Pulmonary artery endothelial cell (primary cell): ENCODE data around the gene PCED1A. TPM values are rescaled to one million over a fixed set of nuclear protein-coding genes. Genes with fewer than 3 reads are reported as not detected.

ENCODE experiments used
- DNase-seq: peaks from one replicate; pipeline ENCODE4 v3.0.0-alpha.2; 2011; ENCODE audit warnings: low read depth, low spot score
- total RNA-seq: library from RNA; depleted of rRNA; stranded (reverse); fragments of >200 nt; gene quantifications from 2 replicates; pipeline ENCODE4 v1.2.3, GENCODE V29; 2014

PCED1A gene
- total RNA-seq, 1 donor from 2014 or later = 10.9 TPM

DNA sequence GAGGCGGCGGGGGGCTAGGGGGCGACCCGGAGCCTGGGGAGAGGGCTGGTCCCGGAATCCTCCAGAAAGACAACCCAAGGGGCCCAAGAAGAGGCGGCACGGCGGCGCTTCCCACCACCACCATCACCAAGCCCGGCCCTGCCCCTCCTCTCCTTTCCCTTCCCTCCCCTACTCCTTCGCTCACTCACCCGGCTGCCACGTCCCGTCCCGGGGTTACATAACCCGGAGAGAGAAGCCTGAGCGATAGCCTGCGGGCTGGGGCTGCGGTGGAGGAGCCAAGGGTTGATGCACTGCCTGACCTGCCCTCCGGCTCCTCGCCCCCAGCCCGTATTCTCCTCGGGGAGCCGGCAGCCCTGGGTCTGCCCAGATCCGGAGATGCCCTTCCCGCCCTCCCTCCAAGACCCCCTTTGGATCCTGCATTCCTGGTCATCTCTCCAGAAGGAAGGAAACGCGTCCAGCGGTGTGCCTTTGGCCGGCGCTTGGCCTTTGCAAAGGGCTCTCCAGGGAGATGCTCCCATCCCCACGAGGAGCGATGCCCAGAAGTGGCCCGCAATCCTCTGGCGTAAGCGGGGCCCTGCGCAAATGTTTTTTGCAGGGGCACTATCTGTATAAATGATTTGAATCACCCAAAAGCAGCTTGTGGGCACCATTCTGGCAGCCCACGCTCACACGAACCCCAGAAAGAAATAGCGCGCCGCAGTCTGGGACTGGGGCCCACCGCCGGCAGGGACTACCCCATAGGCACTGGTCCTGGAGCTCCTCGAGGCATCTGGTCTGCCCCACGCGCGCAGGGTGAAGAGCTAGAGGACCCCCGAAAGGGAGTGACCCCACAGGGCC lies 35.4 kb downstream of the PCED1A start:
- no peak for DNase-seq

DNA sequence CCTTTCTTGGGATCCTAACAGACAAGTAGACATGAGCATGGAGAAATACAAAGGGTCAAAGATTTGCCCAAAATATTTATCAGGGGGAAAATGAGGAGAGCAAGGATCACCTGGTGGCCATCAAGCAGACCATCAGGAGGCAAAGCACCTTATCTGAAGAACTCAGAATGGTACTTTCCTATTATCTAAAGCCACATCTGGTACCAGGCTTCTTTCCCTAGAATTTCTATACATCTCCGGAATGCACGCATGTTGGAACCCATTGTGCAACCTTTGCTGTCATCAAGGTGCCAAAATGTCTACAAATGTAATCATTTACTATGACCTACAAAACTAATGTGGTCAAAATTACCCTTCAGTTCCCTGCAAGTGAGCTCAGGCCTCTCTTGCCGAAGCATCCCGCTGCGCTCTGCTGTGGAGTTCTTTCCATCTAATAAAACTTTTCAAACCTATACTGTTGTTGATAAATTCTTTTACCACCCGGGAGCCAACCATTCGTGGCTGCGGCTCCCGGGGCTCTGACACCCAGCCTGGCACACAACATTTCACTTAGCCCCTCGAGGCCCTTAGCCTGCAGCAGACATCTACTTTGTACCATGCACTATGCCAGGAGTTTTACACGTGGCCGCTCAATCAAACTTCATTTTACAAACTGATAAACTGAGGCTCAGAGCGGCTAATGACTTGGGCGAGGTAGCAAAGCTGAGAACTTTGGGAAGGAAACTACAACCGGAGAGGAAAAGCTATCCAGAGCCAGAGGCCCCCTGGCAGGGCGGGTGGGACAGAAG lies 36.2 kb downstream of the PCED1A start:
- no peak for DNase-seq

DNA sequence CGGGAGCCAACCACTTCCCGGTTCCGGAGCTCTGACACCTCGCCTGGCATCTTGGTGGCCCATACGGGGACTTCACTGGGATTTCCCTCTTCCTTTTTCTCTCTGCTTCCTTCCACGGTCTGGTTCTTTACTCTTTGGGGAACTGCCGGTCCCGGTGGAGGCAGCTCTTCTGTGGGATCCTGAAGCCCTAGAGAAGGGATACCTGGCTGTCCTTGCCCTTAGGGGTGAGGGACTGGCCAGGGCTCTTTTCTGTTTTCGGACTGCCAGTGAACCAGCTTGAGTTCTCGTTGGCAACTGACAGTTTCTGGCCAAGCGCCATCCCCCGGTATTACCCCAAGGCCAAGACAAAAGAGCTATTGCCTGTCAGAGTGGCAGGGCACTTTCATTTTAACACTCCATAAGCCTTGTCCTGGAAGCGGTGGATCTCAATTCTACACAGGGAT lies 39.1 kb downstream of the PCED1A start:
- no peak for DNase-seq

DNA sequence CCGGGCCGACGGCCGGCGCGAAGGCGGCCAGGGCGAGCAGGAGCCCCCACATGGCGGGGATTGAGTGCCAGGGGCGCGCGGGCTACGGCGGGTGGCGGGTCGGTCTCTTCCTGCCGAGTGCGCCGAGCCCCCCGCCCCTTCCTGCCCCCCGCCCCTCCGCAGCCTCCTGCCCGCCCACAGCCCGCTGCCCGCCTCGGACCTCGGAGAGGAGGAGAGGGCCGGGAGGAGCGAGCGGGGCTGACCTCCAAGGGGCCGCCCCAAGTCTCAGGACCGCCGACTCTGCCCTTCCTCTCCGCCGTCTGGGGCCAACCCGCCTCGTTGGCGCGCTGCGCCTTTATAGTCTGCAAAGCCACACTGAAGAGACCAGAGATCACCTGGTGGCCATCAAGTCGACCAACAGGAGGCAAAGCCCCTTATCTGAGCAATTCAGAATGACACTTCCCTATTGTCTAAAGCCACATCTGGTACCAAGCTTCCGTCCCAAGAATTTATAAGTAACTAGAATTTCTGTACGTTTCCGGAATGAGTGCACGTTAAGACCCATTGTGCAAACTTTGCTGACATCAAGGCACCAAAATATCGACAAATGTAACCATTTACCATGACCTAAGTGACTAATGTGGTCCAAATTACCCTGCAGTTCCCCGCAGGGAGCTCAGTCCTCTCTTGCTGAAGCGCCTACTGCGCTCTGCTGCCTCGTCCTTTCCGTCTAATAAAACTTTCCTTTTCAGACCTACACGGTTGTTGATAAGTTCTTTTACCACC lies 39.8 kb downstream of the PCED1A start, which contains the start of gene CPXM1:
Gene CPXM1 (minus strand): TSS at position 107 of the 765 bp plus-strand sequence. CDS start 55 bp downstream, at position 52.
- DNase-seq = no peak

DNA sequence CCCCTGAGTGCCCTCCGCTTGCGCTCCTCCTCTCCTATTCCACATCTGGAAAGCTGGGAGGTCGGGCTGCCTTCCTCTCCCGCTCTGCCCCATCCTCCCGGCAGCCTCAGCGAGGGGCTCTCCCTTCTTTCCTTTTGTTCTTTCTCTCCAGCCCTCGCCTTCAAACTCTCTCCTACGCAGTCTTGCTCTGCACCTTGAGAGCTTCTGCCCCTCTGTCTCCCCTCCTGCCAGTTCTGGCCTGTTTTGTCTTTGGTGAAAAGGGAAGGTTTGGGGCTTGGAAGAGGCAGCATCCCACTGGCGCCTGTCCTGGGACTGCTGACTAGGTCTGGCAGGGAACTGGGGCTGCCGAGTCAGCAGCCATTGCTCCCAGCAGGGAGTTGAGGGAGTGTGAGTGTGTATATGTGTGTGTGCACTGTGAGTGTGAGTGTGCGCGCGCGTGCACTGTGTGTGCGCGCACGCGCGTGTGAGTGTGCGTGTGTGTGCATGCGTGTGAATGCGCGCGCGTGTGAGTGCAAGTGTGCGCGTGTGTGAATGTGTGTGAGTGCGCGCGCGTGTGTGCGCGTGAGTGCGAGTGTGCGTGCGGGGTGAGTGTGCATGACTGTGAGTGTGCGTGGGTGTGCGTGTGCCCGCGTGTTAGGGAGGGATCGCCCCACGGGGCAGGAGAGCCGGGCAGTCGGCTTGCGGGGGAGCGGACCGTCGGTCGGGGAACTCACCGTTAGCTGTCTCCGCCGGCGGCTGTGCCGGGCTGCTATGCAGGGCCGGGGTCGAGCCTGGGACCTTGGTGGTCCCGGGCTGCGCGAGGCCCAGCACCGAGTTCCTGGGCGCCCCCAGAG lies 40.6 kb downstream of the PCED1A start:
- no peak for DNase-seq

DNA sequence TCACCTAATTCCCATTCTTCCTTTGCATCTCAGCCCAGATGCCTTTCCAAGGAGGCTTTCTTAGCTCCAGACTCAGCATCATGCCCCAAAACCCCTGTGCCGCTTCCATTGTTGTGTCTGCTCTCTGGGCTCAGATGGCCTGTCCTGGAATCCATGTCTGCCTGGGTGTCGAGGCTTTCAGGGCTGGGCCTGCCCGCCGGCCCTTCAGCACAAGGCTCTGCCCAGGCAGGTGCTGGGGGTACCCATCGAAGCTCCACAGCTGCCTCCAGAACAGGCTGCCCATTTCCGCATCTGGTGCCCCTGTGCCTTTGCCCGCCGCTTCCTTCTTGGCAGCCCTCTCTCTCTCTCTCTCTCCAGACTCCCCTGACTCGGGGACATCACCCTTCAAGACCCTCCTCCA lies 41.2 kb downstream of the PCED1A start:
- no peak for DNase-seq

DNA sequence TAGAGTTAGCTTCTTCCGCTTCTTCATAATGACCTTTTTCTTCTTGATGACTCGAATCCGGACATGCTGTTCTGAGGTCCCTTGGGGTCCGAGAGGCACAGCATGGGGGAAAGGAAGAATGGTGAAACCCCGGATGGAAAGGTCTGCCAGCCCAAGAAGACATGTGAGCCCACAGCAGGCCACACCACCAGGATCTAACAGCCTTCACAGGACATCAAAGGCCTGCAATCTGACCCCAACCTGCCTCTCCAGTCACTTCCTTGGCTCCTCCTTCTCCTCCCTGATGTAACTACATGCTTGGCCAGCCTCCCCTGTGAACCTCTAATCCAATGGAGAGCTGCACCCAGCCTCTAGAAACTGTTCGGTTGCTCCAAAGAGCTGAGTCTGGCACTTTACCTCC lies 41.6 kb downstream of the PCED1A start:
- no peak for DNase-seq

DNA sequence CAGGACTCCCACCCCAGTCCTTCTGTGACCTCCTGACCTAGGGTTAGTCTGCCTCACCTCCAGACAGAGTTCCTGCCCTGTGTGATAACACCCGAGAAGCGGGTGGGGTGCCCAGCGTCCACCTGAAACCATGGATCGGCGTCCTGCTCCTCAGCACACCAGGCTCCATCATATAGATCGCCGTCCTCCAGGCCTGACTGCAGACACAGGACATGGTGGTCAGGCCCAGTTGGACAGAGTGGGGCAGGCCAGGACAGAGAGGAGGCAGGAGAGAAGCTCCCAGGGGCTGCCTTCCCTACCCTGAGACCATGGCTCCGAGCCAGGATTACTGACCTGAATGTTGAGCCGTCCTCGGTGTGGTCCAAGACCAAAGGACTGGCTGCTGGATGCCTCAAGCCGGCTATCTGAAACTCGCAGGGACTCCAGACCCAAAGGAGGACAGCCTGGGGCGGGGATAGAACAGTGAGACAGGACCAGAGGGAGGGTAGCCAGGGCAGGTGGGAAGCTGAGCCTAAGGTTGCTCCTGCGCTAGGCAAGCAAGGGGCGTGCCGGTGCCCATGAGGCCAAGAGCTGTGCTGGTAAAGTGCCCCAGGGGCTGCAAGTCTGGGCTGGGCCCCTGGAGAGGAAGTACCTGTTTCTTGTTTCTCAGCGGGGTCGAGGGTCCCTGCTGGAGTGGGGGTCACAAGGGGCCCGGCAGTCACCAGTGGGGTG lies 42.2 kb downstream of the PCED1A start:
- DNase-seq = no peak

DNA sequence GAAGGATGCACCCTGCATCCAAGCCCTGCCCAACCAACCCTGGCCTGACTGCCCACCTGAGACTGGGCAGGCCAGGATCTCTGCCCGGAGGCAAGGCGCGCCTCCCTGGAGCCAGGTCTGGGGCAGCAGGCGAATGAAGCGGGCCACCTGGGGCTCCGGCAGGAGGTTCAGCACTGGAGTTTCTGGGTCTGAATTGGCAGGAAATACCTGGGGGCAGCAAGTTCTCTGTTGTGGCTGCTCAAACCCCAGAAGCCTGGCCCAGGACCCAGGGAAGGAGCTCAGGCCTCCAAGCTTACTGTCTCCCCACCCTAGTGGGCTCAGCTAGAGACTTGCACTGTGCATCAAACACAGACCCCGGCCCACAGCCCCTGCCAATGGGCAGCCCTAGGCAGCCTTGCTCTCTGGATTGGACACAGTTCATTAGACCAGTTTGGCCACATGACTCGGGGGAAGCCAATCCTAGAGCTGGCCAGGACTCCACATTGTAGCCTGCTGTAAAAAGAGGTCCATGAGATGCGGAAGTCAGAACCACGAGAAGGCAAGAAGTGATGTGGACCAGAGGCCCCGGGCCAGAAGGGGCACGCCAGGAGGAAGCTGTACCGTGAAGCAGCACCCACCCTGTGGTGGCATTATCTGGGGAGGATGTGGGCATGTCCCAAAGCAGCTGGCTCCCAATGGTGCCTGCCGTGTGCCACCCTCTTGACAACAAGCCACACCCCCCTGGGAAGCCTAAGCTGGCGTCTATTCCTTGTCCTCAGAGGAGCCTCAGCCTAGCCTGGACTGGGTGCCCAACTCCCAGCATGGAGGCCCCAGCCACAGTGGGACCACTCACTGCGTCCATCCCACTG lies 43.1 kb downstream of the PCED1A start:
- no peak for DNase-seq

DNA sequence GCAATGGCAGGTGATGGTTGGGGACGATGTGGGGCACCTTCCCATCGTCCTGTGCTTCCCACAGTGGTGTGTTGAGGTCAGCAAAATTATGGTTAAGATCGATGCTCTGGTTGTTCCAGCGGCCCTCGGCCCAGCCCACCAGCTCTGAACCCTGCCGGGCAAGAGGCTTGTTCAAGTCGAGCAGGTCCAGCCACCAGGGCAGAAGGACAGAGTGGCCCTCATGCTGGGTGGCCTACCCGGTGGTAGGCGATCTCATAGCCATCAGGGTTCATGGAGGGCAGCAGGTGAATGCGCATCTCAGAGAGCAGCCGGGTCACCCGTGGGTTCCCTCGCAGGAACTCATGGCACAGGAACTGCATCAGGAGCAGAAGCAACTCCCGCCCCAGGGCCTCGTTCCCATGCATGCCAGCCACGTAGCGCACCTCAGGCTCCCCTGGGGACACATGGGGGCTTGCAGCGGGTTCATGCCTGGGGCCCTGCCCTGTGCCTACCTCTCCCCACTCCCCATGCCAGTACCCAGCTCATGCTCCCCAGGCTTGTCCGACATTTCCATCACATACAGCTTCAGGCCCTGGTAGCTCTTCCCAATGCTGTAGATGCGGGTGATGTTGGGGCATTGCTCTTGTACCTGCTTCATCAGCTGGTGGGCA lies 44.3 kb downstream of the PCED1A start:
- no peak for DNase-seq

DNA sequence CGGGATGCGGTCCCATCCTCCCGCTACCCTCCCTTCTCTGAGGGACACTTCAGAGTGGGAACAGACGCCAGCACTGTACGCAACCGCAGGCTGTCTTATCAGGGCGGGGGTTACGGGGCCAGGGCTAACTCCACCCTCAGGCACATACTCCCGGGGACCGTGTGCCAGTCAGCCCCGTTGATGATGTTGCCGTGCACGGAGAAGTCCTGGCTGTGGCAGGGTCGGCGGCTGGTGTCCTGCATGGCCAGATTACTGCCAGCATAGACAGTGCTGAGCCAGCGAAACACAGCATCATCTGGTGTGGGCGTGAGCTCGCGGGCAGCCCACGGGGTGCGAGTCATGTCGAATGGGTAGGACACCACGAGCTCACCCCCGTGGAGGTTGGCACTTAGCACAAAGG lies 45.0 kb downstream of the PCED1A start:
- DNase-seq = no peak

DNA sequence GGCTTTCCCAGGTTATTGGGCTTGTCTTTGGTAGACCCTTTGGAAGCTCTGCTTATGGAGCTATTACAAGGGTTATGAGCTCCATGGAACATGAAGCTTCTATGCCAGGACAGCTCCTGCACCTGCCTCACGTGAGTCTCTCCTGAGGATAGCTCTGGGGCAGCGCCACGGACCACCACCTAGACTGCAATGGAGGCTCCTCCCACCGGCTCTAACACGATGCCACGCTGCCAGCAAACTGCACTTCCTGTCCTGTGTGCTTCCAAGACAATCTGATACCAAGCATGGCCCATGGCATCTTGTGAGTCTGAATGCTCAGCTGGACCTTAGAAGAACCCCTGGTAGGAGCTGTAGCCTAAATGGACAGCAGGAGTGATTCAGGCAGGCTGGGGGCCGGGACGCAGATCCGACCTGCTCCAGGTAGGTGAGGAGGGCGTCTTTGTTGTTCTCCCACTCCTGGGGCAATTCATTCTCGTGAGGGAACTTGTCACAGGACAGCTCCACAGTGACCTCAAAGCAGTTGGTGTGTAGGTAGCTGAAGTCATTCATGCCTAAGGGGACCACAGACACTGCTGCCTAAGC lies 45.5 kb downstream of the PCED1A start:
- no peak for DNase-seq

DNA sequence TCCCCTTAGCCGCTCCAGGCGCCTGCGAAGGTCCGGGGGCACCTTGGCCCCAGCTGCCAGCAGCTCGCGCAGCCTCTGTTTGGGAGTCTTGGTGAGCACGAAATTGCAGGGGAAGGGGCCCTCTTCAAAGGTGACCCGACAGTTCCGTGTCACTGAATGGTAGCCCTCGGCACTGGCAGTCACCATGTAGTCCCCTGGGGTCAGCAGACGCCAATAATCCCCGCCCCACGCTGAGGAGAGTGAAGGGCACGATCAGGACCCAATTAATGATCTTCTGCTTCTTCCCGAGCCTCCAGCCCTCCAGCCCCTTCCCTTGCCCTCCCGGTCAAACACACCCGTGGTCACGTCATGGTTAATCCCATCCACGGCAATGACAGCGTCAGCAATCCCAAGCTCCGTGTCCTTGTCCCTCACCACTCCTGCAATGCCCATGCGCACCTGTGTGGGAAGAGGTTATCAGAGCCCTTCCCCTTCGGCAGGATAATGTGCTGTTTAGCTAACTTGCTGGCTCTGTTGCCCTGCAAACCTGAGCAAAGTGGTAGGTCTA lies 46.2 kb downstream of the PCED1A start:
- no peak for DNase-seq

DNA sequence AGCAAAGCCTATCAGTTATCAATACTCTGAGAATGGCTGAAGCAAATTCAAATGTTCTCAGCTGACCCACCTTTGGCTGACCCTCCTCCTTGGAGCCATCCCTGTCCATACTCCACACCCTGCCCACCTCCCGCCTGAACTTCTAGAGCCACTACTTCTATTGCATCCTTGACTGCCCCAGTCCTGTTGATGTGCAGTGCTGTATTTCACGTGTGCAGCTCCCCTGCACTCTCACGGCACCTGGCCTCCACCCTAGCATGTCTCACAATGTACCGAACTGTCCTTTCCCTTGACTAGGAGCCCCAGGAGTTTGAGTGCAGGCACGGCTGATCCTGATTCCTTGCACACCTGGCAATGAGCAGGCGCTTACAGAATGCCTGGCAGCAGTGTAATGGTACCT lies 47.0 kb downstream of the PCED1A start:
- DNase-seq = no peak
